ENCODE results near the gene ANKDD1A. TPM values are rescaled to one million over a fixed set of nuclear protein-coding genes. Genes with fewer than 3 reads are reported as not detected.

Gene ANKDD1A
- total and polyA plus RNA-seq, 4 donors, result 2.3 to 6.8 (median 4.2) TPM

DNA sequence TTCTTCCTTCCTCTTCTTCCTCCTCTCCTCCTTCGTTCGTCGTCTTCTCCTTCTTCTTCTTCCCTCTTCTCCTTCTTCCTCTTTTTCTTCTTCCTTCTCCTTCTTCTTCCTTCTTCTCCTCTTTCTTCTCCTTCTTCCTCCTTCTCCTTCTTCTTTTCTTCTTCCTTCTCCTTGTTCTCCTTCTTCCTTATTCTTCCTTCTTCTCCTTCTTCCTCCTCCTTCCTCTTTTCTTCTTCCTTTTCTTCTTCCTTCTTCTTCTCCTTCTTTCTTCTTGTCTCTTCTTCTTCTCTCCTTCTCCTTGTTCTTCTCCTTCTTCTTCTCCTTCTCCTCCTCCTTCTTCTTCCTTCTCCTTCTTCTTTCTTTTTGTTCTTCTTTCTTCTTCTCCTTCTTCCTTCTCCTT, 42.7 kb downstream of the ANKDD1A start:
- ATAC-seq (ENCODE audit: insufficient read depth, low FRiP score) (no peak), DNase-seq (no peak)
- 42 to 52% methylated on average over 2 to 3 of the region's 3 CpGs for WGBS, 2 donors
- TF ChIP-seq, protein P1, sequence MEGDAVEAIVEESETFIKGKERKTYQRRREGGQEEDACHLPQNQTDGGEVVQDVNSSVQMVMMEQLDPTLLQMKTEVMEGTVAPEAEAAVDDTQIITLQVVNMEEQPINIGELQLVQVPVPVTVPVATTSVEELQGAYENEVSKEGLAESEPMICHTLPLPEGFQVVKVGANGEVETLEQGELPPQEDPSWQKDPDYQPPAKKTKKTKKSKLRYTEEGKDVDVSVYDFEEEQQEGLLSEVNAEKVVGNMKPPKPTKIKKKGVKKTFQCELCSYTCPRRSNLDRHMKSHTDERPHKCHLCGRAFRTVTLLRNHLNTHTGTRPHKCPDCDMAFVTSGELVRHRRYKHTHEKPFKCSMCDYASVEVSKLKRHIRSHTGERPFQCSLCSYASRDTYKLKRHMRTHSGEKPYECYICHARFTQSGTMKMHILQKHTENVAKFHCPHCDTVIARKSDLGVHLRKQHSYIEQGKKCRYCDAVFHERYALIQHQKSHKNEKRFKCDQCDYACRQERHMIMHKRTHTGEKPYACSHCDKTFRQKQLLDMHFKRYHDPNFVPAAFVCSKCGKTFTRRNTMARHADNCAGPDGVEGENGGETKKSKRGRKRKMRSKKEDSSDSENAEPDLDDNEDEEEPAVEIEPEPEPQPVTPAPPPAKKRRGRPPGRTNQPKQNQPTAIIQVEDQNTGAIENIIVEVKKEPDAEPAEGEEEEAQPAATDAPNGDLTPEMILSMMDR (IDR thresholded peaks at IDR 0.05; ENCODE audit: control extremely low read depth, extremely low read depth), result no peak
- Histone ChIP-seq H3K27ac (ENCODE audit: low read depth in 1 of 2, low read length in 1 of 2) (no peak overlapping the region), H3K9me3 (ENCODE audit: control insufficient read depth in 4 of 4, insufficient read depth in 3 of 4, low read length in 3 of 4) (no peaks in the 10 kb centered on the region), H3K4me1 (ENCODE audit: control insufficient read depth in 5 of 5, insufficient read depth in 5 of 5, low read length in 5 of 5) (no peaks in the 10 kb centered on the region), H3K9ac (ENCODE audit: insufficient read depth in 1 of 2, low read length in 2 of 2) (no peak overlapping the region), H3K27me3 (ENCODE audit: control insufficient read depth in 3 of 3, insufficient read depth in 3 of 3, low read length in 2 of 3) (no peaks in the 10 kb centered on the region), H3K4me3 (no peak overlapping the region), H3K36me3 (ENCODE audit: control insufficient read depth in 4 of 4, insufficient read depth in 4 of 4, low read length in 4 of 4) (peaks cover 15 to 27% (median 23%) of the 10 kb centered on the region in 4 donors)

DNA sequence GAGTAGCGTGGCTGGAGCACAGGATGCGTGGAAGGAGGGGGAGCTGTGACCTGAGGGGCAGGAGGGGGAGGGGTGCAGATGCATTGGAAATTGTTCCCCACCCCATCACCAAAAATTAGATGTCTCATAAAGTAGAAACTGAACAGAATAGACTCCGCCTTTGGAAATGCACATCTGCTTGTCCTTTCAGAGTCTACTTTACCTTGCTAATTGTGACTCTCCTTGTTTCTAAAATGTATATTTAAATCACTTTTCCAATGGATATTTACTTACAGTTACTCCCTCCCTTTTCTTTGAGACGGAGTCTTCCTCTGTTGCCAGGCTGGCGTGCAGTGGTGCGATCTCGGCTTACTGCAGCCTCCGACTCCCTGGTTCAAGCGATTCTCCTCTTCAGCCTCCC, 47.4 kb downstream of the ANKDD1A start:
- DNase-seq, result no peak
- Histone ChIP-seq H3K27me3 (ENCODE audit: control insufficient read depth in 3 of 3, insufficient read depth in 3 of 3, low read length in 2 of 3) (no peaks in the 10 kb centered on the region), H3K9ac (ENCODE audit: insufficient read depth in 1 of 2, low read length in 2 of 2) (no peak overlapping the region), H3K9me3 (ENCODE audit: control insufficient read depth in 4 of 4, insufficient read depth in 3 of 4, low read length in 3 of 4) (no peaks in the 10 kb centered on the region), H3K27ac (ENCODE audit: low read depth in 1 of 2, low read length in 1 of 2) (no peak overlapping the region), H3K36me3 (ENCODE audit: control insufficient read depth in 4 of 4, insufficient read depth in 4 of 4, low read length in 4 of 4) (peaks cover 39 to 52% (median 50%) of the 10 kb centered on the region in 4 donors), H3K4me3 (no peak overlapping the region), H3K4me1 (ENCODE audit: control insufficient read depth in 5 of 5, insufficient read depth in 5 of 5, low read length in 5 of 5) (no peaks in the 10 kb centered on the region)
- no peak for ATAC-seq (ENCODE audit: insufficient read depth, low FRiP score)
- TF ChIP-seq, protein P1 (IDR thresholded peaks at IDR 0.05; ENCODE audit: control extremely low read depth, extremely low read depth), result no peak
- 99% methylated on average over 9 of the region's 9 CpGs for WGBS, 2 donors

DNA sequence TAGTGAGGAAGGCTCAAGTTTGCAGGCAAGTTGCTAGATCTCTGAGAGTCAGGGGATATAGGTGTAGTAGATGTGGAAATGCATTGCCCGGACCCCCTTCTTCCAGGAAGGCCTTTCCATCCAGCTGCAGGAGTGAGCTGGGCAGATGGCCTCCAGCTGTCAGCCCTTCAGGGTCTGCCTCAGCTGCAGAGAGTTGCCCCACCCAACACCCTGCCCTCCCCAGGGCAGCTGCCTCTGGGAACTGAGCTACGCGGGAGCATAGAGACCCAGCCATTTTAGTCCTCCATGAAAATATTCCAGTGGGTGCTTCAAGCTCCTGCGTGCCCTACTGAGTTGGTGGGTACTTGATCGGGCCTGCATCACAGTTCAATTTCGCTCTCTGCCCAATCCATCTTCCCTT, 48.5 kb downstream of the ANKDD1A start:
- Histone ChIP-seq H3K4me3 (no peak overlapping the region), H3K9me3 (ENCODE audit: control insufficient read depth in 4 of 4, insufficient read depth in 3 of 4, low read length in 3 of 4) (no peaks in the 10 kb centered on the region), H3K4me1 (ENCODE audit: control insufficient read depth in 5 of 5, insufficient read depth in 5 of 5, low read length in 5 of 5) (no peaks in the 10 kb centered on the region), H3K27ac (ENCODE audit: low read depth in 1 of 2, low read length in 1 of 2) (no peak overlapping the region), H3K27me3 (ENCODE audit: control insufficient read depth in 3 of 3, insufficient read depth in 3 of 3, low read length in 2 of 3) (no peaks in the 10 kb centered on the region), H3K36me3 (ENCODE audit: control insufficient read depth in 4 of 4, insufficient read depth in 4 of 4, low read length in 4 of 4) (peaks cover 47 to 59% (median 56%) of the 10 kb centered on the region in 4 donors), H3K9ac (ENCODE audit: insufficient read depth in 1 of 2, low read length in 2 of 2) (no peak overlapping the region)
- TF ChIP-seq, protein P1 (IDR thresholded peaks at IDR 0.05; ENCODE audit: control extremely low read depth, extremely low read depth), result no peak
- 99 to 100% methylated on average over 6 of the region's 6 CpGs for WGBS, 2 donors
- ATAC-seq (ENCODE audit: insufficient read depth, low FRiP score), result no peak
- DNase-seq, result no peak

DNA sequence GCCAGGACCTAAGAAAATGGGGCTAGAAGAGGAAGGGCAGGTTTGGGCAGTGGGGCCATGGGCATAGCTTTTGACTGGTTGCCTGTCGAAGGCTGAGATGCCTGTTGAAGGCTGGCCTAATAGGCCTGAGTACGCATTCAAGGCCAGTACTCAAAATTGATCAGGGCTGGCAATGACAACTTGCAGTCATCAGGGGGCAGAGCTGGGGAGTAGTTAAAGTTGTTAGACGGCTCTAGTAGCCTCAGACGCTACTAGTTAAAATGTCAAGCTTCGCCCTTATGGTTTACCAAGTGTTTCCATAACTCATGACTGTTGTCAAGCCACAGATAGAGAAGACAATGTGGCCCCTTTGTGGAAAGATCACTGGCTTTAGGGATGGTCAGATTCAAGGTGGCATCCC, 49.3 kb downstream of the ANKDD1A start:
- Histone ChIP-seq H3K36me3 (ENCODE audit: control insufficient read depth in 4 of 4, insufficient read depth in 4 of 4, low read length in 4 of 4) (peaks cover 44 to 55% (median 50%) of the 10 kb centered on the region in 4 donors), H3K27ac (ENCODE audit: low read depth in 1 of 2, low read length in 1 of 2) (no peak overlapping the region), H3K9ac (ENCODE audit: insufficient read depth in 1 of 2, low read length in 2 of 2) (no peak overlapping the region), H3K9me3 (ENCODE audit: control insufficient read depth in 4 of 4, insufficient read depth in 3 of 4, low read length in 3 of 4) (no peaks in the 10 kb centered on the region), H3K4me3 (no peak overlapping the region), H3K4me1 (ENCODE audit: control insufficient read depth in 5 of 5, insufficient read depth in 5 of 5, low read length in 5 of 5) (no peaks in the 10 kb centered on the region), H3K27me3 (ENCODE audit: control insufficient read depth in 3 of 3, insufficient read depth in 3 of 3, low read length in 2 of 3) (no peaks in the 10 kb centered on the region)
- TF ChIP-seq, protein P1 (IDR thresholded peaks at IDR 0.05; ENCODE audit: control extremely low read depth, extremely low read depth), result no peak
- ATAC-seq (ENCODE audit: insufficient read depth, low FRiP score) (no peak), DNase-seq (no peak)
- WGBS, 2 donors, result 96% methylated on average over 5 of the region's 5 CpGs
